HG03521 (cell line): ENCODE results near the gene PTPRN2.
"Not testable (repeated sequence)": the region's sequence is repeated elsewhere in the genome, so short reads cannot be mapped to it uniquely, and the experiment has no call there.

Experiments
- ATAC-seq: cut with Tn5 transposase; IDR thresholded peaks from one replicate; pipeline ENCODE4 v1.9.1; 2021; ENCODE audit warnings: mild to moderate bottlenecking, moderate library complexity; ENCODE audit not compliant: unreplicated experiment

PTPRN2 gene

DNA sequence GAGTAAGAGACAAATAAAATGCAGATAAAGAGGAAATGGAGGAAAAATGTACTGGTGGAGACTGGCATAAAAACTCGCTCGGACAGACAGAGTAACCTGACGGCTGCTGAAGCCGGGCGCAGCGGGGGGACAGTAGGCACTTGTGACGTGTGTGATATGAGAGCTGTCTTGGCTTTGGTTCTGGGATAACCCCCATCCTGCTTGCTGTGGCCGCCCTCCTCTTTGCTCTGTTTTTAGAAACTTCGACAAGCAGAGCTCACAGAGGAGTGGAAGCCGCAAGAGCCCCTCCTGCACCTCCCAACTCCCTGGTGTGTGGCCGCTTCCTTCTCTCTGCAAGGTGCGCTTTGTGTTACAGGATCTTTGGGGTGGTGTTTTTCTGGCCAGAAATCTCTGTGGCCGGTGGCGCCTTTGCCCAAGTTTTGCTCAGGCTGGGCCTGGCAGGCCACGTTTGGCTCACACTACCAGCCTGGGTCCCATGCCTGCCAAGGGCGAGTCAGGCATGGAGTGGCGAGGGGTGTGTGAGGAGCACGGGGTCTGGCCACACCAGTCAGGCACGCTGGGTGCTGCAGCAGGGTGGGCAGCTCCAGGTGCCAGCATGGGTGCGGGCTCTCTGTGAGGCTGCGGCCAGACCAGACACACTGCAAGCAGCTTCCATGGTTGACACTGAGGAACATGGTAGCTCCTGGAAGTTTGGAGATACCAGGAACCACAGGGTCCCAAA, 982.8 kb downstream of the PTPRN2 start:
- no peak for ATAC-seq

DNA sequence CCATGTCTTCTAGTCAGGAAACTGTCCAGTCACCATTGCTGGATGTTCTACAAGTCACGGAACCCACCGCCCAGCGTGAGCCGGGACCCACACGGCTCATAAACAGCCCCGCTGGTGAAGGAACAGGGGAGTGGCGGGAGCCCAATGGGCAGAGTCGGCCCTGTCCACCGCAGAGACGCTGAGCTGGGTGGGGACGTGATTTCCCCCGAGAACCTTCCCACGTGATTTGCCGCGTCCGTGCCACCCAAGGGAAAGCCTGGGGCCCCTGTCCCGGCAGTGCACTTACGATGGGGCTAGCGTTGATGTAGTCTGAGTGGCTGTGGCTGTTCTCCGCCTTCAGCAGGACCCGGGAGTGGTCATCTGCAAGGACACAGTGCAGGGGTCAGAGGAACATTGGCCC, 983.9 kb downstream of the PTPRN2 start:
- no peak for ATAC-seq

DNA sequence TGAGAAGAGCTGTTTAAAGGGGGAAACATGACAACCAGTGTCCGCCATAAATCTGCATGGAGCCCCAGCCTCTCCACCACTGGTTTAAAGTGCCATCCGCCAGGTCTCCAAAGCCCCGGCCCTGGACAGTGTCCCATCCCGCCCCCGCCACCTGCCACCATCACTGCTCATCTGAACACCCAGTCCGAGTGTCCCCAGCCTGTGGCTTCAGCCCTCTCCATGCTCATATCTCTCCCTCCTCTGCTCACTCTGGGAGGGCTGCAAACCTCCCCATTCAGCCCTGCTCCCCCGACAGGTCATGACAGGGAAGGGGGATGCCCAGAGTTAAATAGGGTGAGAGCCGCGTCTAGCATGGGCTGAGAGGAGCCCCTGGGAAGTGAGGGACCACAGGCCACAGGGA, 984.6 kb downstream of the PTPRN2 start:
- ATAC-seq: no peak

DNA sequence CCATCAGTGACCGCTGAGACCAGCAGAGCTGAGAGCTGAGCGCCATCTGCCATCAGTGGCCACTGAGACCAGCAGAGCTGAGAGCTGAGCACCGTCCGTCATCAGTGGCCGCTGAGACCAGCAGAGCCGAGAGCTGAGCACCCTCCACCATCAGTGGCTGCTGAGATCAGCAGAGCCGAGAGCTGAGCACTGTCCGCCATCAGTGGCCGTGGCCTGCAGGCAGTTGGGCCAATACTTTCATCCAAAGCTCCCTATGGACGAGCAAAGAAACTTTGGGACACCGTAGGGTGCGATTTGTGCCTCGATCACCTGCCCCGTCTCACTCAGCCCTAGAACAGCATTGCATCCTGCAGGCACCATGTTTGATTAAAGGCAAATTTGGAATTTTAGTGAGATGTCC, 985.0 kb downstream of the PTPRN2 start:
- no peak for ATAC-seq

DNA sequence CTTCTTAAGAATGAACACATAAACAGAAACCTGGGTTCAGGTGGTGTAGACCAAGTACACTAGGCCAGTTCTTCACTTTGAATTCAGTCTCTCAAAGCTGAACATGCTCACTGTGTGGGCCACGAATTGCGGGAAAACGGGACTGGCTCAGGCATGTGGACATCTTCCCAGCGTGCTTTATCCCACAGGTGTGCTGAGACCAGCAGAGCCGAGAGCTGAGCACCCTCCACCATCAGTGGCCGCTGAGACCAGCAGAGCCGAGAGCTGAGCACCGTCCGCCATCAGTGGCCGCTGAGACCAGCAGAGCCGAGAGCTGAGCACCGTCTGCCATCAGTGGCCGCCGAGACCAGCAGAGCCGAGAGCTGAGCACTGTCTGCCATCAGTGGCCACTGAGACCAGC, 985.5 kb downstream of the PTPRN2 start:
- ATAC-seq: no peak

DNA sequence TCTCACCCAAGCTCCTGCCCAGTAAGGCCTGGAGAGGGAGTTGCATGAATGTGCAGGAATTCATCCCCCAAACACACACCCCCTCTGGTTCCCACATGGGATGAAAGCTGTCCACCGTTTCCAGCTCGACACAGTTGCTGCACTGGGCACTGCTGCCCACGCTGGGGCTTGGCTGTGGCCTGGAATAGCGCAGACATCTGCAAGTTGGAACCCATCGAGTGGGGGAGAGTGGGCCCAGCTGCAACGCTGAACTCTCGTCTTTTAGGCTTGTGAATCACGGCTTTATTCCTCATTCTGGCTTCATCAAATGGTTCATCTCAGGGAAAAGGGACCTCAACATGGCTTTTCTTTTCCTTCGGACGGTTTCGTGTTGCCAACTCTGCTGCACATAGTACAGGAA, 986.1 kb downstream of the PTPRN2 start:
- ATAC-seq: no peak

DNA sequence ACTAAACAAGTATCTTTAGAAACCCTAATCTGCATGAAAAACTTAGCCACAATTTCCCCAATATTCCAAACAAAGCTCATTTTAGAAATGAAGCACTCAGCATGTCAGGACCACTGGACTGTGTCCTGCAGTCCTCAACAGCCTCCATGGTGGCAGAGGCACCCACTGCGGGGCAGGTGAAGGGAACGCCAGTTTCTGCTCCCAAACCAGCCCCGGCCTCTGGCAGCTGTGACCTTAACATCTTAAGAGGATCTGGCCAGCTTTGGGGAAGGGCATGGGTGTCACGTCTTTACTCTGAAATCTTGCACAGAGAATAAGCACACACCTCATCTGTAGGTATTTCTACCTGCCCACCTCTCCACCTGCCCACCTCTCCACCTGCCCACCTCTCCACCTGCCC, 988.1 kb downstream of the PTPRN2 start:
- no peak for ATAC-seq

DNA sequence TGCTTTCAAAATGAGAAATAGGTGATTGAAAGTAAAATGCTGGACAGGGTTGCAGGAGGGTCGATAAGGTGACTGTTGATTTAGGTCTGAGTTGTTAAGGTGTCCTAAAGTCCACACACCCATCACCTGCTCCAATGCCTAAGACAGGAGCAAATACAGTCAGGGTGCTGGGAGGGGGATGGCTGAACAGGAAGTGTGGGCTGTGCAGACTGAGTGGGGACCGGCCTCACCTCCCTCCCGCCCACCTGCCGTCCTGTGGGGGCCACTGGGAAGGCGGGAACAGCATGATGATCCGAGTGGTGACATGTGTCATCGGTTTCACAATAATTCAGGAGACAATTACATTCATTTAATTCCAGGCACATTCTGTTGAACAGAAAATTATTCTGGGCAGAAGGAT, 990.1 kb downstream of the PTPRN2 start:
- ATAC-seq: no peak

DNA sequence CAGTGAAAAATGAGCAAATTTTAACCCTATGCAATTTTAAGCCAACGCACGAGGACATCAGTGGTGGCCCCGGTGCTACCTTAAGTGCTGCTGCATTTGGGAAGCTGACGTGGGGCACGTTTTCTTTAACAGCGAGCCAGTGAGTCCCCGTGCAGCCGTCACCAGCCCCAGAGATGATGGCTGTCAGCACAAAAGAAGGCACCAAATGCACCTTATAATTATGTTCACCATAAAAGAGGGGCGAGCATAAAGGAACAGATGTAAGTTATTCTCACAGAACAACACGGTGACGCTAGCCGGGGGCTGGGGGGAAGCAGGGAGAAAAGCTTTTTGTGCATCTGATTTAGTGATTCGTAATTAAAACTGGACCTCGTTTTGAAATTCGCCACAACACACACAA, 990.7 kb downstream of the PTPRN2 start:
- ATAC-seq: no peak

DNA sequence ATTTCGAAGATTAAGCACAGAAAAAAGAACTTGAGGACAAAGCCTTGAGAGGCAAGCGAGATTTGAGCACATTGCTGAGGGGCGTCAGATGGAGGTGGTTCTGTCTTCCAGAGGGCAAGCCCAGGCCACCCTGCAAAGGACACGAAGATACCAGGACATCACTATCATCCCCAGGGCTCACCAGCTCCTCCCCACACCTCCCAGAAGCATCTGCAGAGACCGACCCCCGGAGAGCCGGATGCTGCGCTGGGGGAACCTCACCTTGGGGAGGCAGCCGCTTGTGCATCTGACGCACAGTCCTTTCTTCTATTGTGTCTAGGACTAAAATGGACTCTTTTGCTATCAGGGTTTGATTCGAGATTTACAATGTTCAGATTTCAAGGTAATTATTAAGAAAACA, 991.2 kb downstream of the PTPRN2 start:
- ATAC-seq: no peak

DNA sequence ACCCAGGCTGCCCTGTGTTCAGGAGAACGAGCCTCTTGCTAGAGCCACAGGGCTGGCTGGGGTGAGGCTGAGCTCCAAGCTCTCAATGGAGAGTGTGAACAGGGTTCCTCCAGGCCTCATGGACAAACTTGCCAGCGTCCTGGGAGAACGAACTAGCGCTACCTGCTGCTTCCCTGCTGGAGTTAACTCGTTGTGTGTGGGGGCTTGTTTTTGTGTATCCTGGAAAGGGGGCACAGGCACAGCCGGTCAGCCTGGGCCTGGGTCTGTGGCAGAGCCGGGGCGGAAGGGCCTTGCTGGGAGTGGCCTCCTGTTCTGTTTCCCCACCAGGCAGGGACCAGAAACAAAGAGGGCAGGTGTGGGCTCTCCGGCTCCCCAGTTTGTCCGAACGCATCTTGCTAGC, 991.6 kb downstream of the PTPRN2 start:
- ATAC-seq: no peak

DNA sequence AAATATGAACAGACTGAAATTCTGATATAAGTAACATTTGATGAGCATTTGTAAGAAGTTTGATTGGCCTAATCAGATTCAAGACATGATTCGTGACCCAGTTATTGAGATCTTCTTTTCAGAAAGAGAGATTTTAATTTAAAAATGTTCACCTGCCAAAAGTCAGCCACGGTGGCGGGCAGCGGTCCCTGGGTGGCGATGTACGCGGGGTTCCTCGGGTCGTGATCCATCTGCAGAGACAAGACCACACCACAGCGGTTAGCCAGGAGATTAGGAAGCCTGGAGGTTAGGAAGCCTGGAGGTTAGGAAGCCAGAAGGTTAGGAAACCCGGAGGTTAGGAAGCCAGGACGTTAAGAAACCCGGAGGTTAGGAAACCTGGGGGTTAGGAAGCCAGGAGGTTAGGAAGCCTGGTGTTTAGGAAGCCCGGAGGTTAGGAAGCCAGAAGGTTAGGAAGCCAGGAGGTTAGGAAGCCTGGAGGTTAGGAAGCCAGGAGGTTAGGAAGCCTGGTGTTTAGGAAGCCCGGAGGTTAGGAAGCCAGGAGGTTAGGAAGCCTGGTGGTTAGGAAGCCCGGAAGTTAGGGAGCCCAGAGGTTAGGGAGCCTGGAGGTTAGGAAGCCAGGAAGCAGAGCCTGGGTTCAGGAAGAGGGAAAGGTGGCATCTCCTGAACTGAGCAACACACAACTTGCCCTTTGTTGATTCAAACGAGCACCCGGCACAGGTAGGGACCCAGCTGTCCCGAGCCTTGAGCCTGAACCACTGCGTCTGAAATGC, 992.4 kb downstream of the PTPRN2 start:
- no peak for ATAC-seq

DNA sequence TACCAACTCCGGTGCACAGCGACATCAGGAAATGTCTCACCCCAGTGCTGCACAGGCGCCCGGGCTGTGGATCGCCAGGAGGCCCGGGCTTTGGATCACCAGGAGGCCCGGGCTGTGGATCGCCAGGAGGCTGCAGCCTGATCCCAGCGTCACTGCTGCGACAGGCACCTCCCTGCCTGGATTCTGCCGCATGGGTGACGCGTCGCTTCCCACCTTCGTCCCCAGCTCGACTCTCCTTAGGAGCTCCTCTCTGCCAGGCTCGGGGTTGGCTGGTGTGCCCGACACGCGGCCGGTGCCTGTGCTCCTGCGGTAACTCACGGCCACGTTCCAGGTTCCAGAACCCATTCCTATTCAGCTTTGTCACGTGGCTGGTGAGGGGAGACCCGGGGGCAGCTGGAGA, 993.3 kb downstream of the PTPRN2 start:
- ATAC-seq: no peak

DNA sequence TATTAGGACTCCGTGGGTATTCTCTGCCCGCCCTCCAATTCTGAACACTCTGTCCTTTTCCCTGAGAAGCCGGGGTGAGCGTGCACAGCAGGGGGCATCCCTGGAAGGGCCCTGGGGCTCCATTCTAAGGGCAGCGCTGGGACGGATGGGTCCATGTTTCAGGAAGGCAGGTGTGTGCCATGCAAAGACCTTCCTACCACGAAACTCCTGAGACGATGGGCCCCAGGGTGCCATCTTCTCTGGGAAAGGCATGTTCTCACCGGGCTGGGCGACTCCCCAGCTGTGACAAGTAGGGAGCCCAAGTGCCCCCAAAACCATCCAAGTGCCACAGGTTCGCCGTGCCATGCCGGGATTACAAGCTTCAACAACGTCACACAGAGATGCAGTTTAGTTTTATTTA, 994.1 kb downstream of the PTPRN2 start:
- ATAC-seq: no peak

DNA sequence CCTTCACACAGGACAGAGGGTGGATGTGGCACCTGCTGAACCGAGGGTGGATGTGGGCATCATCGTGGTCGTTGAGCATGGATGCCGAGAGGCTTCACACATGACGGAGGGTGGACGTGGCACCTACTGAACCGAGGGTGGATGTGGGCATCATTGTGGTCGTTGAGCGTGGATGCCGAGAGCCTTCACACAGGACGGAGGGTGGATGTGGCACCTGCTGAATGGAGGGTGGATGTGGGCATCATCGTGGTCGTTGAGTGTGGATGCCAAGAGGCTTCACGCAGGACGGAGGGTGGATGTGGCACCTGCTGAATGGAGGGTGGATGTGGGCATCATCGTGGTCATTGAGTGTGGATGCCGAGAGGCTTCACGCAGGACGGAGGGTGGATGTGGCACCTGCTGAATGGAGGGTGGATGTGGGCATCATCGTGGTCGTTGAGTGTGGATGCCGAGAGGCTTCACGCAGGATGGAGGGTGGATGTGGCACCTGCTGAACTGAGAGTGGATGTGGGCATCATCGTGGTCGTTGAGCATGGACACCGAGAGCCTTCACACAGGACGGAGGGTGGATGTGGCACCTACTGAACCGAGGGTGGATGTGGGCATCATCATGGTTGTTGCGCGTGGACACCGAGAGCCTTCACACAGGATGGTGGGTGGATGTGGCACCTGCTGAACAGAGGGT, 994.8 kb downstream of the PTPRN2 start:
- not testable (repeated sequence) for ATAC-seq

DNA sequence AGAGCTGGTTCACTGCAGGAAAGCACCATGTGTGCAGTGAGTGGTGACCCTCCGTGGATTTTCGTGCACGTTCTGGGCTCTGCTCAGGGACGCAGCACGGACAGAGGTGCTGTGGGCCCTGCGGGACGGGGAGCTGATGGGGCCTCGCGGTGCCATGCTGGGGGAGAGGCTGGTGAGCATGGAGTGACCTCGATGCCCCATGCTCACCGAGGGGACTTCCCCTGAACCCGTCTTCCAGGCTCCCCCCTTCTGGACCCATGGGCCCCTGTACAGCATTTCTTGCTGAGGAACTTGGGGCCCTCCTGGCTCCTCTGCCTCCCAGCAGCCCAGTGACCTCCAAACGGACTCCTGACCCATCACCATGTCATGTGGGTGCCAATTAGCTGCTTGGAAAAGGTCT, 997.1 kb downstream of the PTPRN2 start:
- ATAC-seq: no peak

DNA sequence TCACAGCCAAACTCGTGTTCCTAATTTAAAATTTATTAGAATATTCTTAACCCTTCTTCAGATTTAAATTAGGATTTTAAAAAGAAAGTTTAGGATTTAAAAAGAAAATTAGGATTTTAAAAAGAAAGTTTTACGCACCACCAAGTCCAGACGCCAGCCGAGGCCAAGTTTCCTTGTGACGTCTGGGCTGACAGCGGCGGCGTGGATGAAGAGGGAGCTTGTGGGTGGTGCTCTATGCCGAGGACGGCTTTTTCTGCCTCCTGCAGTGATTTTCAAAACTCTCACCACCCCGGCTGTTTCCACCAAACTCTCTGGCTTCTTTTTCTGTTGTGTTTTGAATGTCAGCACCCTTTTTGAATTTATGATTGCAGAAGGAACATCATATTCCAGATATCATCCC, 997.9 kb downstream of the PTPRN2 start:
- ATAC-seq: no peak

DNA sequence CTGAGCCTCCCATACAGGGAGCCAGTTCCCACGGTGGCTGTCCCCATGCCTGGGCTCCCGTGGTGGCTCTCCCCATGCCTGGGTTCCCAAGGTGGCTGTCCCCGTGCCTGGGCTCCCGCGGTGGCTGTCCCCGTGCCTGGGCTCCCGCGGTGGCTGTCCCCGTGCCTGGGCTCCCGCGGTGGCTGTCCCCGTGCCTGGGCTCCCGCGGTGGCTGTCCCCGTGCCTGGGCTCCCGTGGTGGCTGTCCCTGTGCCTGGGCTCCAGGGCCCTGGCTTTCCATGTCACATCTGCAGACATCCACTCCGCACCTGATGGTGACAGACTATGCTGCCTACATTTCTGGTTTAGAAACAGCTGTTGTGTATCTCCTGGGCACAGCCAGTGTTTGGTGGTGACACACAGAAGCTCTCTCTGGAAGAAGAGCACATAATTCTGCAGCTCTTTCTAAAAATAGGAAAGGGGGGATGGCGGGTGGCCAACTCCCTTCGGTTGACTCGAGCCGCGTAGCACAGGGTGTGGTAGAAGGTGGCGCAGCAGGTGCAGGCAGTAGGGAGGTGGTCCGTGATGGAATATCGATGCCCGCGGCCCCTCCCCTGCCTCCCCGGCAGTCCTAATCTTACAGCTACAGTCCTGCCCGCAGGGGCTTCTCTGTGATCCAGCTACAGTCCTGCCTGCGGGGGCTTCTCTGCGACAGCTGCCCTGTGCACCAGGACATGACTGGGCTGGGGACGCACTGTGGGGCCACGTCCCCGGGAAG, 999.6 kb downstream of the PTPRN2 start:
- no peak for ATAC-seq

DNA sequence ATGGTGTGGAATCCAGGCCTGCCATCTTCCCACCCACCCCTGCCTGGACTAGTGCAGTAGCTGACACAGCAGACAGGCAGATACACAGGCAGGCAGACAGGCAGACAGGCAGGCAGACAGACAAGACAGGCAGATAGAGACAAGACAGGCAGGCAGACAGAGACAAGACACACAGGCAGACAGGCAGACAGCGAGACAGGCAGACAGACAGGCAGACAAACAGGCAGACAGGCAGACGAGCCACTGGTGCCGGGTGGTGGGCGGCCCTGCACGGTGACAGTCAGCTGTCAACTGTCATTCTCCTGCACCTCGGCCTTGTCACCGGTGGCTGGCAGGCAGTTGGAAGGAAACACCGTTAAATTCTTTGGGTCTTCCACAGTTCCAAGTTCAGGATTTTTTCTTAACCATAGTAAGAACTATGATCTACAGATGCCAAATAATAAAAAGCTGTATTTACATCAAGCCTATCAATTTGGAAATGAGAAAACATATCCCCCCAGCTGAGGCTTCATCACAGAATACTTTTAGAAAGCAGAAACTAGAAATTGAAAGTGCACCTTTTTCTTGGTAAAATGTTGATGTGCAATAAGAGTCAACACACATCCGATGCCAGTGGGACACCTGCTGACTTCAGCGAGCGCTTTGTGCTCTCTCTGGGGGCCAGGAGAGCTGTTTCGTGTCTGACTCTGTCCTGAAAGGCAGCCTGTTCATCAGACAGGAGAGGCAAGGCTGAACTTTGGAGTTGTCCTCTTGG, 1000.4 kb downstream of the PTPRN2 start:
- ATAC-seq: no peak

DNA sequence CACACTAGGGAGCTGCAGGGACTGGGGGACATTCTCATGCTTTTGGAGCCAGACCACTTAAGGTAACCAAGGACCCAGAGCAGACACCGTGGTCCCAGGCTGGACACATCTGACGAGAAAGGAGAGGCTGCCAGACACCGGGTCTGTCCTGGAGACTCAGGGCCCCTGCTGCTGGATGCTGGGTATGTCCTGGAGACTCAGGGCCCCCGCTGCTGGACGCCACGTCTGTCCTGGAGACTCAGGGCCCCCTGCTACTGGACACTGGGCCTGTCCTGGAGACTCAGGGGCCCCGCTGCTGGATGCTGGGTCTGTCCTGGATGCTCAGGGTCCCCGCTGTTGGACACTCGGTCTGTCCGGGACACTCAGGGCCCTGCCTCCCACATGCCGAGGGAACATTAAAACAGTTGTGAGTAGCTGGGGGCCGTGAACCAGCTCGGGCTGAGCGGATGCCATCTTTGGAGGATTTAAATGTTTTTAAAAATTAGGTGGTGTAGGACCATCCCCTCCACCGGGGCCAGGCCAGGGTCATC, 1001.1 kb downstream of the PTPRN2 start:
- no peak for ATAC-seq
